ENCODE results near the gene EIF5A.

The EIF5A gene

DNA sequence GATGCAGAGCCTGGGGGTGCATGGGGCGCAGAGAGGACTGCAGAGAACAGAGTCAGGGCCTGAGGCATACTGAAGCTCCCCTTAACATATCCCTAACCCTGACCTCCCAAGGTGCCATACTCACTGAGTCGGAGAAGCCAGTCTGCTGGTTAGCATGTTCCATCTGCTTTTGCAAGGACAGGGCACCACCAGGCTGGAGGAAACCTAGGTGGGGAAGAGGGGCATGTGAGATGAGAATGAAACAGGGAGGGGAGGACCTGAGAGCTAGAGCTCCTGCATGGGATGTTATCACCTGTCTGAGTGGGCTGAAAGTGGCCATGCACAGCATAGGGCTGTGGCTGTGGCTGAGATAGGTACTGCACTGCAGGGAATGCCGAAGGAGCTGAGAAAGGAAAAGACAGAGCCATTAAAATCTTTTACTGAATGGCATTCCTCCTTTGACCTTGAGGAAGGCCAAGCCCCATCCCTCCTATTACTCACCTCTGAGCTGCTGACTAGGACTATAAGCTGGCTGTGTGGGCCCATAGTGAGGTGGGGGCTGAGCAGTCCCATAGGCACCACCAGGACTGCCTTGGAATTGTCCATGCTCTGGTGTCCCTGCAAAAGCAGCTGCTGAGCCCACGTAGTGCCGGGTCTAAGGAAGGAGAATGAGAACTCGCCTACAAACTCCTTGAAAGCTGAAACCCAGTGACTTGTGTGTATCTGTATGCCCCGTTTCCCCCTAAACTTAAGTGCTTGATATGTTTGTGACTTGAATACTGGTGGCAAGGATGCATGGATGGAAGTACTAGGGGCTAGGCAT lies 5.9 kb downstream of the EIF5A start:
- Histone ChIP-seq H3K27me3 (no peaks in the 10 kb centered on the region), H3K27ac (no peak overlapping the region), H3K4me1 (peaks cover 0 to 62% (median 48%) of the 10 kb centered on the region in 4 donors), H3K36me3 (peaks cover 45 to 68% (median 60%) of the 10 kb centered on the region in 3 donors), H3K4me3 (no peak overlapping the region), H3K9me3 (no peaks in the 10 kb centered on the region)
- intact Hi-C loops (cut with DNase I; ENCODE audit: low total_unique reads), result no loop called here
- DNase-seq, result no peak
- TF ChIP-seq, protein P1, sequence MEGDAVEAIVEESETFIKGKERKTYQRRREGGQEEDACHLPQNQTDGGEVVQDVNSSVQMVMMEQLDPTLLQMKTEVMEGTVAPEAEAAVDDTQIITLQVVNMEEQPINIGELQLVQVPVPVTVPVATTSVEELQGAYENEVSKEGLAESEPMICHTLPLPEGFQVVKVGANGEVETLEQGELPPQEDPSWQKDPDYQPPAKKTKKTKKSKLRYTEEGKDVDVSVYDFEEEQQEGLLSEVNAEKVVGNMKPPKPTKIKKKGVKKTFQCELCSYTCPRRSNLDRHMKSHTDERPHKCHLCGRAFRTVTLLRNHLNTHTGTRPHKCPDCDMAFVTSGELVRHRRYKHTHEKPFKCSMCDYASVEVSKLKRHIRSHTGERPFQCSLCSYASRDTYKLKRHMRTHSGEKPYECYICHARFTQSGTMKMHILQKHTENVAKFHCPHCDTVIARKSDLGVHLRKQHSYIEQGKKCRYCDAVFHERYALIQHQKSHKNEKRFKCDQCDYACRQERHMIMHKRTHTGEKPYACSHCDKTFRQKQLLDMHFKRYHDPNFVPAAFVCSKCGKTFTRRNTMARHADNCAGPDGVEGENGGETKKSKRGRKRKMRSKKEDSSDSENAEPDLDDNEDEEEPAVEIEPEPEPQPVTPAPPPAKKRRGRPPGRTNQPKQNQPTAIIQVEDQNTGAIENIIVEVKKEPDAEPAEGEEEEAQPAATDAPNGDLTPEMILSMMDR (IDR thresholded peaks at IDR 0.05), result no peak

- no peaks in the 10 kb centered on the region for H3K9me3 ChIP-seq
- H3K4me3 ChIP-seq, result peak overlapping the region; percentile 77 to 78
- H3K36me3 ChIP-seq, result peaks cover 45 to 77% (median 68%) of the 10 kb centered on the region in 3 donors
- intact Hi-C loops (cut with DNase I; ENCODE audit: low total_unique reads), result no loop called here
- DNase-seq, result no peak
- peak overlapping the region; percentile 89 to 92 for H3K27ac ChIP-seq
- H3K27me3 ChIP-seq, result no peaks in the 10 kb centered on the region
- peaks cover 0 to 58% (median 43%) of the 10 kb centered on the region in 4 donors for H3K4me1 ChIP-seq
- TF ChIP-seq, protein P1 (IDR thresholded peaks at IDR 0.05), result no peak
These were observed 6.7 kb downstream of the EIF5A start for GRCh38 chr17:7313890-7314718.

DNA sequence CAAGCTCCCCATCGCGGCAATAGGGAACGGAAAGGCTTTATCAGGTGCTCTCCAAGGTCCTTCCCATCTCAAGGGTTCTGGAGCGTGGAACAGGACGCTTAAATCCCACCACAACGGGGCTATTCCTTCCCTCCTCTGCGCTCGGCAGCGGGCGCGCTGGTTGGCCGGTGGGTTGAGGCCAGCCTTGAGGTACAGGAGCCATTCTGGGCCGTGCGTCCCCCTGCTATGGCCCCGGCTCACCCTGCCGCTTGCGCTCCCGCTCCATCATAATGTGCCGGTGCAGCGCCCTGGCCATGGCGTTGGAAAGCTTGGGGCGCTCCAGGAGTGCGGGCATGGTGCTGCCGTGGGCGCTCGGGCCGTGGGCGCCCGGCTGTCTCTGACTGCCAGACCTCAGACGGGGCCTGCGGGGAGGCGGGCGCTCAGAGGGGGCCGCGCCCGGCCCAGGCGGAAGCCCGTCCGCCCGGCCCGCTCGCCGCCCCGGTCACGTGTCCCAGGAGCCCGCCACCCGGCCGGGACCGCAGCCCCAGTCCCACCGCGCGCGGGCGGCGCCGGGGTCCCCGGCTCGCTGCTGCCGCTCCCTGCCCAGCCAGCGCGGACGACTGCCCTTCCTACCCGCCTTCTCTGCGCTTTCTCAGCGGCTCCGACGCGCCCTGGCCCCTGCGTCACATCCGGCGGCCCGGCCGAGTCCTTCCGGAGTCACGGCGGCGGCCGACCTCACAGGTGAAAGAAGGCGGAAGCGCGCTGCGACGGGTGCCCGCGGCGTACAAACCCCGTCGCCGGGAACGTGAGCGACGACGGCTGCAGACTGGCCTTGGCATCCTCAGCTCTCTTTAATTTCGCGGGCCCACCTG lies 7.5 kb downstream of the EIF5A start, which contains the start of gene GPS2:
TSS of gene GPS2 (minus strand) at position 642 of the 851 bp plus-strand sequence. CDS start at position 334, 308 bp downstream.
- Histone ChIP-seq H3K4me1 (peaks cover 0 to 49% (median 35%) of the 10 kb centered on the region in 4 donors), H3K27ac (peak within 1 kb of the TSS; percentile 89 to 92), H3K36me3 (peaks cover 41 to 75% (median 64%) of the 10 kb centered on the region in 3 donors), H3K27me3 (no peaks in the 10 kb centered on the region), H3K4me3 (peak within 1 kb of the TSS; percentile 77 to 78), H3K9me3 (no peaks in the 10 kb centered on the region)
- TF ChIP-seq, protein P1 (IDR thresholded peaks at IDR 0.05), result no peak
- intact Hi-C loops (cut with DNase I; ENCODE audit: low total_unique reads), result no loop called here
- peak; percentile 91 to 95 for DNase-seq

GRCh38 chr17:7315570-7316235 lies 8.3 kb downstream of the EIF5A start:
- intact Hi-C loops (cut with DNase I; ENCODE audit: low total_unique reads), result no loop called here
- no peak for DNase-seq
- H3K9me3 ChIP-seq, result no peaks in the 10 kb centered on the region
- peak overlapping the region; percentile 89 to 92 for H3K27ac ChIP-seq
- H3K36me3 ChIP-seq, result peaks cover 39 to 75% (median 64%) of the 10 kb centered on the region in 3 donors
- no peaks in the 10 kb centered on the region for H3K27me3 ChIP-seq
- TF ChIP-seq, protein P1 (IDR thresholded peaks at IDR 0.05), result no peak
- peak overlapping the region; percentile 77 to 78 for H3K4me3 ChIP-seq
- peaks cover 0 to 43% (median 28%) of the 10 kb centered on the region in 4 donors for H3K4me1 ChIP-seq
